Liver (tissue), 9 donors: Measurements from ENCODE around the gene KHNYN. TPM values are rescaled to one million over a fixed set of nuclear protein-coding genes. Genes with fewer than 3 reads are reported as not detected.

ENCODE experiments used
- DNase-seq: peaks from one replicate; pipeline ENCODE4 v3.0.0-alpha.2; 2017; ENCODE audit warnings: low spot score
- H3K27ac ChIP-seq, 2 donors: one replicate each; pipeline ENCODE4 v1.7.0; 2013; ENCODE audit warnings: inconsistent platforms in 2 of 2, low read length in 2 of 2, control low read depth in 1 of 2, low read depth in 1 of 2, mild to moderate bottlenecking in 1 of 2
- H3K27me3 ChIP-seq, 4 donors: one replicate each; pipeline versions ENCODE4 v1.6.1 to v1.7.0; 2013; ENCODE audit warnings: low read length in 3 of 4, inconsistent platforms in 1 of 4, mild to moderate bottlenecking in 1 of 4, moderate library complexity in 1 of 4; ENCODE audit not compliant: control insufficient read depth in 4 of 4, insufficient read depth in 4 of 4
- H3K36me3 ChIP-seq, 4 donors: one replicate each; pipeline versions ENCODE4 v1.6.1 to v1.7.0; 2013; ENCODE audit warnings: low read length in 3 of 4, mild to moderate bottlenecking in 3 of 4, low read depth in 1 of 4, moderate library complexity in 1 of 4; ENCODE audit not compliant: control insufficient read depth in 4 of 4, insufficient read depth in 3 of 4
- H3K4me1 ChIP-seq, 4 donors: one replicate each; pipeline versions ENCODE4 v1.6.1 to v1.7.0; 2013; ENCODE audit warnings: low read length in 3 of 4, mild to moderate bottlenecking in 3 of 4, moderate library complexity in 1 of 4; ENCODE audit not compliant: control insufficient read depth in 4 of 4, insufficient read depth in 4 of 4
- H3K4me3 ChIP-seq, 3 donors: one replicate each; pipeline versions ENCODE4 v1.6.1 to v1.7.0; 2013; ENCODE audit warnings: low read length in 3 of 3, control low read depth in 1 of 3, low read depth in 1 of 3, mild to moderate bottlenecking in 1 of 3
- H3K9ac ChIP-seq, 2 donors: one replicate each; pipeline ENCODE4 v1.7.0; 2013; ENCODE audit warnings: low read length in 2 of 2, mild to moderate bottlenecking in 2 of 2, moderate library complexity in 2 of 2, control low read depth in 1 of 2, low read depth in 1 of 2
- H3K9me3 ChIP-seq, 4 donors: one replicate each; pipeline versions ENCODE4 v1.6.1 to v1.7.0; 2013; ENCODE audit warnings: low read length in 3 of 4; ENCODE audit not compliant: control insufficient read depth in 4 of 4
- ATF3 ChIP-seq: IDR thresholded peaks from 2 replicates; pipeline ENCODE4 v1.6.1; 2016; ENCODE audit warnings: antibody characterized with exemption
- CTCF ChIP-seq: fragments of 150-350 bp; IDR thresholded peaks from 2 replicates; pipeline ENCODE4 v1.5.1; 2017; ENCODE audit warnings: improper control_type of control experiment, low read depth, low read length; ENCODE audit not compliant: missing input control
- EGR1 ChIP-seq, 2 donors: IDR thresholded peaks; 2 replicates each; pipeline ENCODE4 v1.6.1; 2016 to 2018; ENCODE audit warnings: antibody characterized with exemption in 2 of 2, low read depth in 2 of 2
- FOXA1 ChIP-seq: IDR thresholded peaks from 2 replicates; pipeline ENCODE4 v1.6.1; 2016; ENCODE audit warnings: antibody characterized with exemption
- FOXA2 ChIP-seq: IDR thresholded peaks from 2 replicates; pipeline ENCODE4 v1.6.1; 2016; ENCODE audit warnings: antibody characterized with exemption
- GABPA ChIP-seq, 2 donors: IDR thresholded peaks in 1 of 2; conservative IDR thresholded peaks in 1 of 2; 2 replicates each; pipeline ENCODE4 v1.6.1; 2016; ENCODE audit warnings: antibody characterized with exemption in 2 of 2, mild to moderate bottlenecking in 1 of 2, moderate library complexity in 1 of 2
- HNF4A ChIP-seq, 2 donors: conservative IDR thresholded peaks; 2 replicates each; pipeline ENCODE4 v1.6.1; 2016; ENCODE audit warnings: antibody characterized with exemption in 2 of 2, mild to moderate bottlenecking in 2 of 2
- HNF4G ChIP-seq: IDR thresholded peaks from 2 replicates; pipeline ENCODE4 v1.6.1; 2016; ENCODE audit warnings: antibody characterized with exemption
- JUND ChIP-seq, 2 donors: IDR thresholded peaks; 2 replicates each; pipeline ENCODE4 v1.6.1; 2016; ENCODE audit warnings: antibody characterized with exemption in 2 of 2
- MAX ChIP-seq: IDR thresholded peaks from 2 replicates; pipeline ENCODE4 v1.6.1; 2016; ENCODE audit warnings: antibody characterized with exemption
- NR2F2 ChIP-seq: IDR thresholded peaks from 2 replicates; pipeline ENCODE4 v1.6.1; 2016; ENCODE audit warnings: antibody characterized with exemption
- RAD21 ChIP-seq, 2 donors: IDR thresholded peaks; 2 replicates each; pipeline ENCODE4 v1.6.1; 2016; ENCODE audit warnings: antibody characterized with exemption in 2 of 2, mild to moderate bottlenecking in 2 of 2
- REST ChIP-seq: IDR thresholded peaks from 2 replicates; pipeline ENCODE4 v1.6.1; 2016; ENCODE audit warnings: antibody characterized with exemption, mild to moderate bottlenecking
- RXRA ChIP-seq, 2 donors: IDR thresholded peaks; 2 replicates each; pipeline ENCODE4 v1.6.1; 2017 to 2018; ENCODE audit warnings: antibody characterized with exemption in 2 of 2, mild to moderate bottlenecking in 1 of 2
- SP1 ChIP-seq: IDR thresholded peaks from 2 replicates; pipeline ENCODE4 v1.6.1; 2018; ENCODE audit warnings: antibody characterized with exemption, mild to moderate bottlenecking
- TAF1 ChIP-seq: conservative IDR thresholded peaks from 2 replicates; pipeline ENCODE4 v1.6.1; 2016; ENCODE audit warnings: antibody characterized with exemption, mild to moderate bottlenecking
- YY1 ChIP-seq: IDR thresholded peaks from 2 replicates; pipeline ENCODE4 v1.6.1; 2016; ENCODE audit warnings: antibody characterized with exemption, mild to moderate bottlenecking
- ZBTB33 ChIP-seq: IDR thresholded peaks from 2 replicates; pipeline ENCODE4 v1.6.1; 2016; ENCODE audit warnings: antibody characterized with exemption
- WGBS: extraction: QIAGEN DNeasy Blood & Tissue Kit; methylation state at CpG from one replicate; pipeline ENCODE4 v1.1.7; 2013; 5-methylcytosine and 5-hydroxymethylcytosine counted together
- polyA plus RNA-seq, 2 donors: library from polyadenylated mRNA; stranded (reverse) in 1 of 2; unstranded in 1 of 2; fragments of 200-250 nt in 1 of 2; fragments of >200 nt in 1 of 2; fragmentation: Nextera tagmentation in 1 of 2; extraction: Ambion mirVana in 1 of 2; gene quantifications; one replicate each; pipeline versions ENCODE4 v1.2.1 to v1.2.3, GENCODE V29; 2013 to 2015
- total RNA-seq, 2 donors: library from RNA; depleted of rRNA; stranded (reverse); fragments of >200 nt; gene quantifications; one replicate each; pipeline ENCODE4 v1.2.3, GENCODE V29; 2014
- donor health status: healthy.
- donor health status: healthy.
- donor health status: healthy.
- donor health status: healthy.
- donor health status: healthy.

Gene KHNYN
- total and polyA plus RNA-seq, 4 donors = 3.0 to 40.3 (median 24.6) TPM

- WGBS = 88% methylated on average over 3 of the region's 3 CpGs
- Histone ChIP-seq H3K27me3 (no peaks in the 10 kb centered on the region), H3K4me1 (no peaks in the 10 kb centered on the region), H3K27ac (no peak overlapping the region), H3K9ac (no peak overlapping the region), H3K9me3 (no peaks in the 10 kb centered on the region), H3K36me3 (no peaks in the 10 kb centered on the region), H3K4me3 (no peak overlapping the region)
- TF ChIP-seq RXRA (IDR thresholded peaks at IDR 0.05) (no peak), FOXA2 (no peak), MAX (no peak), JUND (IDR thresholded peaks at IDR 0.05) (no peak), EGR1 (IDR thresholded peaks at IDR 0.05; ENCODE audit: low read depth in 2 of 2) (no peak), HNF4G (no peak), NR2F2 (no peak), HNF4A (conservative IDR thresholded peaks at IDR 0.05) (no peak), ZBTB33 (no peak), FOXA1 (no peak)
- no peak for DNase-seq
These were observed 29.6 kb downstream of the KHNYN start for GRCh38 chr14:24459331-24459730.

- no peak overlapping the region for H3K9ac ChIP-seq
- TF ChIP-seq RAD21 (IDR thresholded peaks at IDR 0.05) (no peak), ATF3 (no peak), RXRA (IDR thresholded peaks at IDR 0.05) (no peak), YY1 (no peak), GABPA (IDR thresholded peaks at IDR 0.05 in 1 of 2, conservative IDR thresholded peaks at IDR 0.05 in 1 of 2) (no peak), MAX (no peak), EGR1 (IDR thresholded peaks at IDR 0.05; ENCODE audit: low read depth in 2 of 2) (no peak), HNF4G (no peak), REST (no peak), SP1 (no peak), ZBTB33 (no peak), FOXA2 (no peak), NR2F2 (no peak), CTCF (no peak), JUND (IDR thresholded peaks at IDR 0.05) (no peak), TAF1 (no peak), HNF4A (conservative IDR thresholded peaks at IDR 0.05) (no peak), FOXA1 (no peak)
- no peaks in the 10 kb centered on the region for H3K4me1 ChIP-seq
These were observed 31.6 kb downstream of the KHNYN start for GRCh38 chr14:24461336-24461735.

More at GRCh38 chr14:24461336-24461735, 31.6 kb downstream of the KHNYN start:
- no peaks in the 10 kb centered on the region for H3K36me3 ChIP-seq
- H3K4me3 ChIP-seq = no peak overlapping the region
- no peaks in the 10 kb centered on the region for H3K27me3 ChIP-seq
- no peak for DNase-seq
- H3K27ac ChIP-seq = no peak overlapping the region
- H3K9me3 ChIP-seq = no peaks in the 10 kb centered on the region
